K562 (cell line): ENCODE measurements around the gene SMARCC1. TPM values are rescaled to one million over a fixed set of nuclear protein-coding genes. Genes with fewer than 3 reads are reported as not detected.
A peak's percentile ranks its signal among the peaks of the same experiment; 100 is the strongest.

ENCODE experiments used
- ASH1L ChIP-seq: fragments of 450-650 bp; IDR thresholded peaks from 2 replicates; pipeline ENCODE4 v1.6.1; 2018; ENCODE audit warnings: borderline replicate concordance, mild to moderate bottlenecking, low read depth; ENCODE audit not compliant: partially characterized antibody
- CBFA2T2 ChIP-seq: fragments of 450-650 bp; conservative IDR thresholded peaks from 2 replicates; pipeline ENCODE4 v1.6.1; 2017; ENCODE audit warnings: mild to moderate bottlenecking
- CCNT2 ChIP-seq: IDR thresholded peaks from 2 replicates; pipeline ENCODE4 v1.6.1; 2011; ENCODE audit warnings: borderline replicate concordance, low read depth, mild to moderate bottlenecking, moderate library complexity, mixed read lengths, low read length; ENCODE audit not compliant: insufficient read length; ENCODE audit errors: extremely low read depth
- CGGBP1 ChIP-seq: fragments of 250-450 bp; sonication (Bioruptor Pico); IDR thresholded peaks from 2 replicates; pipeline ENCODE4 v1.9.0; 2021; ENCODE audit warnings: mild to moderate bottlenecking
- E2F5 ChIP-seq: sonication (generic); formaldehyde crosslinking; IDR thresholded peaks from 2 replicates; pipeline ENCODE4 v1.8.0; 2022; ENCODE audit warnings: mild to moderate bottlenecking, missing genetic modification reagents
- GABPB2 ChIP-seq: fragments of 250-450 bp; sonication (Bioruptor Pico); conservative IDR thresholded peaks from 2 replicates; pipeline ENCODE4 v1.5.1; 2021; ENCODE audit warnings: mild to moderate bottlenecking
- GTF3C2 ChIP-seq: IDR thresholded peaks from 3 replicates; pipeline ENCODE4 v1.6.1; 2011; ENCODE audit warnings: borderline replicate concordance, mild to moderate bottlenecking, moderate library complexity; ENCODE audit not compliant: insufficient read length; ENCODE audit errors: extremely low read depth
- ID3 ChIP-seq, 2 experiments: fragments of 250-450 bp in 1 of 2; fragments of 450-650 bp in 1 of 2; sonication (Bioruptor Pico) in 1 of 2; IDR thresholded peaks; 2 replicates each; pipeline versions ENCODE4 v1.6.1 to v1.8.0; 2016 to 2021; ENCODE audit warnings: mild to moderate bottlenecking in 2 of 2, moderate library complexity in 2 of 2, missing compliant biosample characterization in 1 of 2, missing genetic modification characterization in 1 of 2
- JUND ChIP-seq, 2 experiments: IDR thresholded peaks; 2 replicates in 1 of 2; 3 replicates in 1 of 2; pipeline ENCODE4 v1.6.1; 2011; ENCODE audit warnings: borderline replicate concordance in 2 of 2, low read depth in 2 of 2, low read length in 2 of 2, improper control_type of control experiment in 1 of 2, missing biosample characterization in 1 of 2, missing genetic modification characterization in 1 of 2, missing genetic modification reagents in 1 of 2
- MXI1 ChIP-seq: IDR thresholded peaks from 2 replicates; pipeline ENCODE4 v1.6.1; 2011; ENCODE audit warnings: low read depth, mild to moderate bottlenecking, improper control_type of control experiment, low read length
- NFE2L1 ChIP-seq: fragments of 450-650 bp; IDR thresholded peaks from 2 replicates; pipeline ENCODE4 v1.6.1; 2016; ENCODE audit warnings: missing genetic modification characterization, low read depth, mild to moderate bottlenecking, missing compliant biosample characterization, moderate library complexity, borderline replicate concordance
- RB1 ChIP-seq: fragments of 450-650 bp; IDR thresholded peaks from 2 replicates; pipeline ENCODE4 v1.6.1; 2017; ENCODE audit warnings: low read depth, mild to moderate bottlenecking
- RERE ChIP-seq: sonication (generic); formaldehyde crosslinking; IDR thresholded peaks from 2 replicates; pipeline ENCODE4 v1.8.0; 2023; ENCODE audit warnings: missing genetic modification reagents, mild to moderate bottlenecking, borderline replicate concordance
- RFX7 ChIP-seq: fragments of 250-450 bp; sonication (Bioruptor Pico); IDR thresholded peaks from 2 replicates; pipeline ENCODE4 v1.5.1; 2021; ENCODE audit warnings: mild to moderate bottlenecking
- SMARCA5 ChIP-seq: fragments of 450-650 bp; IDR thresholded peaks from 2 replicates; pipeline ENCODE4 v1.6.1; 2016
- polyA plus RNA-seq, 8 experiments: library from polyadenylated mRNA; depleted of rRNA in 4 of 8; stranded (reverse) in 5 of 8; unstranded in 3 of 8; fragments of >200 nt; fragmentation: Nextera tagmentation in 2 of 8; fragmentation: Illumina TruSeq in 1 of 8; extraction: Ambion mirVana in 2 of 8; extraction: Trizol in 1 of 8; gene quantifications; 2 replicates each; pipeline versions ENCODE4 v1.2.1 to v1.2.3, GENCODE V29; 2011 to 2014; ENCODE audit warnings: inconsistent platforms in 1 of 8, missing spikeins in 1 of 8
- total RNA-seq, 7 experiments: library from RNA; depleted of rRNA in 6 of 7; stranded (reverse); fragments of >200 nt in 6 of 7; fragmentation: Illumina TruSeq in 2 of 7; extraction: Trizol in 2 of 7; gene quantifications; 2 replicates each; pipeline versions ENCODE4 v1.2.1 to v1.2.3, GENCODE V29; 2011 to 2021; ENCODE audit warnings: low replicate concordance in 1 of 7

Gene SMARCC1
- total and polyA plus RNA-seq, 9 of the 15 experiments (the other 6 are each of a cell fraction or from before 2014, with no cell fraction given) = 20.7 to 199 (median 66.0) TPM

GRCh38 chr3:47802734-47803479 lies 21.2 kb upstream of the SMARCC1 start, which contains the start of gene DHX30 (continued):
- TF ChIP-seq CBFA2T2 (no peak), NFE2L1 (tag) (no peak), GABPB2 (CRISPR knock-in tag) (no peak), CGGBP1 (no peak), GTF3C2 (no peak), RFX7 (CRISPR knock-in tag) (no peak), ID3 (CRISPR knock-in tag; IDR thresholded peaks at IDR 0.05) (no peak), ID3 (tag; IDR thresholded peaks at IDR 0.05) (peak; percentile 76), CCNT2 (peak; percentile 57), ASH1L (no peak), SMARCA5 (no peak), JUND (IDR thresholded peaks at IDR 0.05; ENCODE audit: borderline replicate concordance, low read depth, low read length) (no peak), JUND (tag; IDR thresholded peaks at IDR 0.05; ENCODE audit: borderline replicate concordance, low read depth, low read length) (no peak; the same call in 2 of the 3 replicates), E2F5 (no peak), RB1 (peak; percentile 85), RERE (no peak), MXI1 (peak; percentile 41; the same call in 1 of the 2 replicates)
